ENCODE measurements around the gene SH3TC1.

Gene SH3TC1

GRCh38 chr4:8202108-8203051 is 3.3 kb downstream of the SH3TC1 start:
- DNase-seq, result no peak

- DNase-seq, result no peak
These were observed 3.9 kb downstream of the SH3TC1 start for GRCh38 chr4:8203052-8203401.

GRCh38 chr4:8203817-8204216 is 4.7 kb downstream of the SH3TC1 start:
- DNase-seq, result no peak

GRCh38 chr4:8204576-8205227 is 5.6 kb downstream of the SH3TC1 start:
- no peak for DNase-seq

- no peak for DNase-seq
These were observed 6.2 kb downstream of the SH3TC1 start for GRCh38 chr4:8205241-8205707.

GRCh38 chr4:8205749-8206611 is 6.9 kb downstream of the SH3TC1 start:
- DNase-seq, result peak; percentile 56

GRCh38 chr4:8207314-8207713 is 8.2 kb downstream of the SH3TC1 start:
- no peak for DNase-seq

GRCh38 chr4:8208565-8208964 is 9.5 kb downstream of the SH3TC1 start:
- no peak for DNase-seq

- DNase-seq, result no peak
These were observed 10.2 kb downstream of the SH3TC1 start for GRCh38 chr4:8209181-8209874.

GRCh38 chr4:8210010-8210409 is 10.9 kb downstream of the SH3TC1 start:
- DNase-seq, result no peak

- no peak for DNase-seq
These were observed 11.5 kb downstream of the SH3TC1 start for GRCh38 chr4:8210616-8211015.

- DNase-seq, result no peak
These were observed 12.2 kb downstream of the SH3TC1 start for GRCh38 chr4:8211251-8211650.

GRCh38 chr4:8211737-8212581 is 12.9 kb downstream of the SH3TC1 start:
- no peak for DNase-seq

GRCh38 chr4:8212622-8213021 is 13.5 kb downstream of the SH3TC1 start:
- no peak for DNase-seq

- no peak for DNase-seq
These were observed 14.0 kb downstream of the SH3TC1 start for GRCh38 chr4:8213121-8213520.

GRCh38 chr4:8214136-8214535 is 15.0 kb downstream of the SH3TC1 start:
- no peak for DNase-seq

GRCh38 chr4:8215001-8215427 is 15.9 kb downstream of the SH3TC1 start:
- peak; percentile 48 for DNase-seq

GRCh38 chr4:8215641-8216442 is 16.8 kb downstream of the SH3TC1 start:
- no peak for DNase-seq

GRCh38 chr4:8216443-8217245 is 17.6 kb downstream of the SH3TC1 start:
- no peak for DNase-seq

GRCh38 chr4:8217246-8217511 is 18.1 kb downstream of the SH3TC1 start:
- no peak for DNase-seq
